HG02588 (cell line): ENCODE results near the gene PLEKHA8.
A peak's percentile ranks its signal among the peaks of the same experiment; 100 is the strongest.
"Not testable (repeated sequence)": the region's sequence is repeated elsewhere in the genome, so short reads cannot be mapped to it uniquely, and the experiment has no call there.

ENCODE experiments used
- ATAC-seq: cut with Tn5 transposase; IDR thresholded peaks from one replicate; pipeline ENCODE4 v1.9.1; 2021; ENCODE audit warnings: mild to moderate bottlenecking, moderate library complexity; ENCODE audit not compliant: unreplicated experiment

The PLEKHA8 gene

GRCh38 chr7:30098599-30098998, 70.4 kb downstream of the PLEKHA8 start:
- ATAC-seq: not testable (repeated sequence)

GRCh38 chr7:30102281-30102680, 74.1 kb downstream of the PLEKHA8 start:
- no peak for ATAC-seq

- no peak for ATAC-seq
Observed at GRCh38 chr7:30104157-30104556, 75.9 kb downstream of the PLEKHA8 start.

GRCh38 chr7:30112103-30112713, 84.0 kb downstream of the PLEKHA8 start:
- no peak for ATAC-seq

GRCh38 chr7:30113144-30113543, 84.9 kb downstream of the PLEKHA8 start:
- no peak for ATAC-seq

GRCh38 chr7:30114536-30115238, 86.5 kb downstream of the PLEKHA8 start:
- no peak for ATAC-seq

GRCh38 chr7:30115709-30116297, 87.6 kb downstream of the PLEKHA8 start:
- ATAC-seq: no peak

- ATAC-seq: no peak
Observed at GRCh38 chr7:30116771-30117170, 88.6 kb downstream of the PLEKHA8 start.

- no peak for ATAC-seq
Observed at GRCh38 chr7:30117896-30118295, 89.7 kb downstream of the PLEKHA8 start.

- ATAC-seq: no peak
Observed at GRCh38 chr7:30119890-30120577, 91.8 kb downstream of the PLEKHA8 start.

- no peak for ATAC-seq
Observed at GRCh38 chr7:30133736-30134610, 105.8 kb downstream of the PLEKHA8 start.

GRCh38 chr7:30134611-30135300, 106.5 kb downstream of the PLEKHA8 start, which contains the start of gene MTURN:
Gene MTURN, plus strand, starts transcription at chr7:30134986. Its CDS starts 151 bp downstream, at chr7:30135137.
- peak; percentile 88 for ATAC-seq

GRCh38 chr7:30135301-30136116, 107.3 kb downstream of the PLEKHA8 start:
- peak; percentile 28 for ATAC-seq

- ATAC-seq: no peak
Observed at GRCh38 chr7:30136117-30136731, 108.0 kb downstream of the PLEKHA8 start.

GRCh38 chr7:30136743-30137485, 108.7 kb downstream of the PLEKHA8 start:
- no peak for ATAC-seq

GRCh38 chr7:30139836-30140384, 111.7 kb downstream of the PLEKHA8 start:
- ATAC-seq: no peak

- ATAC-seq: no peak
Observed at GRCh38 chr7:30140456-30140855, 112.2 kb downstream of the PLEKHA8 start.

- ATAC-seq: no peak
Observed at GRCh38 chr7:30142710-30143109, 114.5 kb downstream of the PLEKHA8 start.
